HepG2 (cell line): ENCODE measurements around the gene MEF2D. TPM values are rescaled to one million over a fixed set of nuclear protein-coding genes. Genes with fewer than 3 reads are reported as not detected.

Experiments
- ATAC-seq: fragments of 200-7000 bp; cut with Tn5 transposase; 3 replicates; pipeline ENCODE4 v1.9.1; 2020; ENCODE audit warnings: mild to moderate bottlenecking, moderate library complexity
- BruUV-seq: library from RNA; stranded (reverse); fragments of 400-500 nt; replicated peaks from 2 replicates; lab custom pipeline; 2021; lab: Mats Ljungman, UMichigan
- CTCF ChIA-PET: fragments of 300-600 bp; formaldehyde crosslinking; extraction: SDS; loops from one replicate; lab custom pipeline; 2021; ENCODE audit warnings: low total read pairs, inconsistent platforms, low intra/inter-chr PET ratio; lab: Yijun Ruan, JAX
- POLR2A ChIA-PET: fragments of 350-600 bp; sonication (Branson Sonifier 250); formaldehyde crosslinking; loops from one replicate; lab custom pipeline; 2020; ENCODE audit warnings: antibody characterized with exemption, inconsistent platforms; lab: Yijun Ruan, JAX
- DNase-seq: peaks from one replicate; pipeline ENCODE4 v3.0.0-alpha.2; 2015; ENCODE audit warnings: low spot score
- FAIRE-seq: peaks from 3 replicates; lab custom pipeline; 2011; peaks lifted over from hg19 to GRCh38; lab: Jason Lieb, UNC
- H2AFZ ChIP-seq: one replicate; pipeline ENCODE4 v1.6.1; 2011; ENCODE audit warnings: low read length, inconsistent platforms
- H3K27ac ChIP-seq: fragments of 300-600 bp; 3 replicates; pipeline ENCODE4 v1.8.0; 2011; ENCODE audit warnings: mixed run types, mild to moderate bottlenecking, mixed read lengths, low read length, inconsistent platforms; ENCODE audit not compliant: insufficient read depth; ENCODE audit errors: extremely low read length
- H3K27me3 ChIP-seq, 2 experiments: fragments of 200-600 bp in 1 of 2; 2 replicates in 1 of 2; 3 replicates in 1 of 2; pipeline versions ENCODE4 v1.6.0 to v1.8.0; 2011; ENCODE audit warnings: low read length in 2 of 2, mild to moderate bottlenecking in 2 of 2, moderate library complexity in 2 of 2, inconsistent platforms in 1 of 2; ENCODE audit not compliant: insufficient read depth in 2 of 2, control insufficient read depth in 1 of 2
- H3K36me3 ChIP-seq, 2 experiments: fragments of 200-600 bp in 1 of 2; replicated peaks in 1 of 2; 2 replicates in 1 of 2; 3 replicates in 1 of 2; pipeline versions ENCODE4 v1.5.1 to v1.8.0; 2011; ENCODE audit warnings: low read length in 2 of 2, inconsistent platforms in 1 of 2; ENCODE audit not compliant: insufficient read depth in 2 of 2, control insufficient read depth in 1 of 2
- H3K4me1 ChIP-seq: 2 replicates; pipeline ENCODE4 v1.5.1; 2012; ENCODE audit warnings: low read length, inconsistent platforms; ENCODE audit not compliant: insufficient read depth
- H3K4me2 ChIP-seq: 2 replicates; pipeline ENCODE4 v1.6.0; 2011; ENCODE audit warnings: low read depth, low read length, inconsistent platforms
- H3K4me3 ChIP-seq, 3 experiments: fragments of 200-600 bp in 1 of 3; sonication (generic), shearing (Covaris generic) in 1 of 3; replicated peaks in 1 of 3; 2 replicates each; pipeline ENCODE4 v1.5.1; 2011 to 2016; ENCODE audit warnings: low read length in 3 of 3, inconsistent platforms in 2 of 3, low read depth in 2 of 3, mild to moderate bottlenecking in 2 of 3, control low read depth in 1 of 3, mixed read lengths in 1 of 3; ENCODE audit not compliant: insufficient read depth in 1 of 3
- H3K79me2 ChIP-seq: one replicate; pipeline ENCODE4 v1.6.1; 2011; ENCODE audit warnings: low read length, inconsistent platforms; ENCODE audit not compliant: insufficient read depth
- H3K9ac ChIP-seq: 2 replicates; pipeline ENCODE4 v1.6.0; 2011; ENCODE audit warnings: mild to moderate bottlenecking, low read depth, low read length, inconsistent platforms; ENCODE audit not compliant: insufficient read depth
- H3K9me3 ChIP-seq: 2 replicates; pipeline ENCODE4 v1.5.1; 2012; ENCODE audit warnings: mild to moderate bottlenecking, low read length
- H4K20me1 ChIP-seq: 2 replicates; pipeline ENCODE4 v1.6.0; 2011; ENCODE audit warnings: inconsistent platforms, mild to moderate bottlenecking, low read length, moderate library complexity; ENCODE audit not compliant: insufficient read depth
- ARID3A ChIP-seq: IDR thresholded peaks from 2 replicates; pipeline ENCODE4 v1.6.1; 2012; ENCODE audit warnings: low read depth, low read length, improper control_type of control experiment
- BRD4 ChIP-seq: sonication (generic); formaldehyde crosslinking; IDR thresholded peaks from 2 replicates; pipeline ENCODE4 v1.4.0; 2020; ENCODE audit warnings: missing genetic modification reagents
- CCAR2 ChIP-seq: fragments of 200-400 bp; formaldehyde crosslinking; optimal IDR thresholded peaks from 2 replicates; pipeline ENCODE3; 2018; ENCODE audit warnings: low read depth, mild to moderate bottlenecking, low read length, moderate library complexity
- EP300 ChIP-seq, 3 experiments: sonication (generic) in 1 of 3; formaldehyde crosslinking in 1 of 3; IDR thresholded peaks; 2 replicates each; pipeline versions ENCODE4 v1.5.1 to v1.6.1; 2011 to 2020; ENCODE audit warnings: low read depth in 2 of 3, low read length in 2 of 3, borderline replicate concordance in 1 of 3, improper control_type of control experiment in 1 of 3, mild to moderate bottlenecking in 1 of 3, missing genetic modification reagents in 1 of 3, moderate library complexity in 1 of 3
- FOXP1 ChIP-seq, 2 experiments: fragments of 450-650 bp in 1 of 2; IDR thresholded peaks; 2 replicates each; pipeline ENCODE4 v1.6.1; 2017 to 2018; ENCODE audit warnings: antibody characterized with exemption in 1 of 2
- MATR3 ChIP-seq: sonication (generic); formaldehyde crosslinking; IDR thresholded peaks from 2 replicates; pipeline ENCODE4 v1.4.0; 2020; ENCODE audit warnings: missing genetic modification reagents
- RXRA ChIP-seq: sonication (generic); formaldehyde crosslinking; IDR thresholded peaks from 2 replicates; pipeline ENCODE4 v1.5.1; 2020; ENCODE audit warnings: missing genetic modification reagents
- SMYD3 ChIP-seq: sonication (generic); formaldehyde crosslinking; IDR thresholded peaks from 2 replicates; pipeline ENCODE4 v1.8.1; 2023; ENCODE audit warnings: mild to moderate bottlenecking, missing genetic modification reagents
- ZC3H13 ChIP-seq: sonication (generic); formaldehyde crosslinking; IDR thresholded peaks from 2 replicates; pipeline ENCODE4 v1.8.1; 2023; ENCODE audit warnings: mild to moderate bottlenecking, missing genetic modification reagents, moderate library complexity
- ZFP91 ChIP-seq: sonication (generic); formaldehyde crosslinking; IDR thresholded peaks from 2 replicates; pipeline ENCODE4 v1.9.0; 2022; ENCODE audit warnings: missing genetic modification reagents, mild to moderate bottlenecking, borderline replicate concordance
- ZNF143 ChIP-seq: sonication (generic); formaldehyde crosslinking; IDR thresholded peaks from 2 replicates; pipeline ENCODE4 v1.4.0; 2020; ENCODE audit warnings: missing genetic modification reagents
- ZNF281 ChIP-seq: sonication (generic); formaldehyde crosslinking; IDR thresholded peaks from 2 replicates; pipeline ENCODE4 v1.4.0; 2020; ENCODE audit warnings: missing genetic modification reagents, borderline replicate concordance
- ZNF329 ChIP-seq: sonication (generic); formaldehyde crosslinking; IDR thresholded peaks from 2 replicates; pipeline ENCODE4 v1.9.0; 2021; ENCODE audit warnings: low read depth, mild to moderate bottlenecking, missing genetic modification reagents
- ZNF740 ChIP-seq: sonication (generic); formaldehyde crosslinking; IDR thresholded peaks from 2 replicates; pipeline ENCODE4 v1.4.0; 2020; ENCODE audit warnings: missing genetic modification reagents
- WGBS: methylation state at CpG from one replicate; pipeline ENCODE4 v1.1.6; 2017; ENCODE audit warnings: low lambda C conversion rate; 5-methylcytosine and 5-hydroxymethylcytosine counted together
- in situ Hi-C: cut with HindIII; loops from 2 replicates; pipeline ENCODE4 v1.10.0; 2017; ENCODE audit warnings: low pct_unique_long_range_greater_than_20kb; ENCODE audit not compliant: extremely low pct_ligation_motif_present
- intact Hi-C: fragments of 100-400 bp; cut with micrococcal nuclease; formaldehyde crosslinking; loops from one replicate; pipeline ENCODE4 v1.10.0; 2022; ENCODE audit not compliant: unreplicated experiment
- polyA plus RNA-seq, 8 experiments: library from polyadenylated mRNA; depleted of rRNA in 3 of 8; stranded (reverse) in 7 of 8; unstranded in 1 of 8; fragments of >200 nt; fragmentation: Illumina TruSeq in 4 of 8; extraction: Trizol in 4 of 8; gene quantifications; 2 replicates each; pipeline versions ENCODE4 v1.2.1 to v1.2.3, GENCODE V29; 2011 to 2016; ENCODE audit warnings: low read depth in 4 of 8, missing spikeins in 1 of 8, mixed read lengths in 1 of 8; ENCODE audit not compliant: insufficient read depth in 1 of 8
- total RNA-seq, 5 experiments: library from RNA; depleted of rRNA; stranded (reverse); fragments of >200 nt; fragmentation: Illumina TruSeq; extraction: Trizol; gene quantifications; 2 replicates each; pipeline ENCODE4 v1.2.3, GENCODE V29; 2016; ENCODE audit warnings: low read depth in 1 of 5

Gene MEF2D
- total and polyA plus RNA-seq, 2 of the 13 experiments (the other 11 are each of a cell fraction or from before 2014, with no cell fraction given) = 1.6 to 3.9 TPM

- ChIA-PET POLR2A (interaction anchor here (1.2 to 1.3 kb wide), 2 partner anchors 12 to 15 kb away, joined by 3 read pairs; partner anchors contain the start of gene MEF2D), CTCF (no interaction called here)
- ATAC-seq (no peak), FAIRE-seq (no peak), DNase-seq (no peak)
- Histone ChIP-seq H2AFZ (no peak overlapping the region), H4K20me1 (peaks cover 49% of the 10 kb centered on the region; the same call in 1 of the 2 replicates), H3K27ac (no peak overlapping the region), H3K4me1 (no peaks in the 10 kb centered on the region), H3K4me2 (no peak overlapping the region), H3K4me3 (no peak overlapping the region), H3K9ac (no peak overlapping the region), H3K9me3 (no peaks in the 10 kb centered on the region), H3K79me2 (peaks cover 12% of the 10 kb centered on the region), H3K27me3 (no peaks in the 10 kb centered on the region), H3K36me3 (peaks cover under 1 to 4% of the 10 kb centered on the region in 2 experiments; a peak in 2 of 5 replicates)
- in situ Hi-C loops (no loop called here), intact Hi-C loops (no loop called here)
- WGBS = 91% methylated on average over 9 of the region's 12 CpGs
- no TSS peak for BruUV-seq
- TF ChIP-seq ARID3A = no peak
- TF ChIP-seq ZNF329 (CRISPR knock-in tag) = no peak
- TF ChIP-seq ZNF740 = no peak
- TF ChIP-seq CCAR2 = no peak
- TF ChIP-seq EP300 (IDR thresholded peaks at IDR 0.05; ENCODE audit: low read depth in 2 of 2, low read length in 2 of 2) = no peak
- no peak for TF ChIP-seq EP300 (CRISPR knock-in tag; IDR thresholded peaks at IDR 0.05; ENCODE audit: borderline replicate concordance)
- TF ChIP-seq RXRA = no peak
- TF ChIP-seq FOXP1 (IDR thresholded peaks at IDR 0.05) = no peak
- no peak for TF ChIP-seq FOXP1 (CRISPR knock-in tag; IDR thresholded peaks at IDR 0.05)
- TF ChIP-seq ZNF143 (CRISPR knock-in tag) = no peak
- no peak for TF ChIP-seq ZFP91 (CRISPR knock-in tag)
- no peak for TF ChIP-seq MATR3 (CRISPR knock-in tag)
- no peak for TF ChIP-seq ZNF281 (CRISPR knock-in tag)
- no peak for TF ChIP-seq ZC3H13 (CRISPR knock-in tag)
- TF ChIP-seq BRD4 (CRISPR knock-in tag) = no peak
- TF ChIP-seq SMYD3 (CRISPR knock-in tag) = no peak
Measured at GRCh38 chr1:156489166-156489934, 11.2 kb downstream of the MEF2D start.
